ENCODE measurements around the gene CHST8.
A peak's percentile ranks its signal among the peaks of the same experiment; 100 is the strongest.

Gene CHST8

GRCh38 chr19:33773704-33774624 lies 152.2 kb downstream of the CHST8 start:
- DNase-seq: no peak

GRCh38 chr19:33774751-33775150 lies 153.0 kb downstream of the CHST8 start:
- DNase-seq: no peak

GRCh38 chr19:33775731-33776487 lies 154.2 kb downstream of the CHST8 start:
- no peak for DNase-seq

- DNase-seq: no peak
Measured at GRCh38 chr19:33777351-33777750, 155.6 kb downstream of the CHST8 start.

GRCh38 chr19:33777753-33778088 lies 156.0 kb downstream of the CHST8 start:
- no peak for DNase-seq

- DNase-seq: peak; percentile 59
Measured at GRCh38 chr19:33778089-33778791, 156.5 kb downstream of the CHST8 start.

- no peak for DNase-seq
Measured at GRCh38 chr19:33779849-33780248, 158.1 kb downstream of the CHST8 start.

GRCh38 chr19:33780251-33780650 lies 158.5 kb downstream of the CHST8 start:
- DNase-seq: no peak

- DNase-seq: no peak
Measured at GRCh38 chr19:33780746-33781145, 159.0 kb downstream of the CHST8 start.

- DNase-seq: no peak
Measured at GRCh38 chr19:33781415-33781935, 159.7 kb downstream of the CHST8 start.

- no peak for DNase-seq
Measured at GRCh38 chr19:33781996-33782395, 160.2 kb downstream of the CHST8 start.

GRCh38 chr19:33784432-33784831 lies 162.7 kb downstream of the CHST8 start:
- DNase-seq: no peak

GRCh38 chr19:33785795-33786194 lies 164.0 kb downstream of the CHST8 start:
- no peak for DNase-seq

GRCh38 chr19:33788676-33789075 lies 166.9 kb downstream of the CHST8 start:
- DNase-seq: no peak

GRCh38 chr19:33789344-33789743 lies 167.6 kb downstream of the CHST8 start:
- no peak for DNase-seq

GRCh38 chr19:33794683-33795369 lies 173.1 kb downstream of the CHST8 start:
- DNase-seq: no peak

- DNase-seq: peak; percentile 55
Measured at GRCh38 chr19:33795370-33796163, 173.8 kb downstream of the CHST8 start.

GRCh38 chr19:33796164-33796875 lies 174.6 kb downstream of the CHST8 start, which contains the start of gene KCTD15:
Gene KCTD15 (plus strand): TSS chr19:33796870. CDS start chr19:33800455, 3,585 bp downstream.
- peak; percentile 47 for DNase-seq

- DNase-seq: no peak
Measured at GRCh38 chr19:33797802-33798671, 176.3 kb downstream of the CHST8 start.

- no peak for DNase-seq
Measured at GRCh38 chr19:33798681-33799111, 176.9 kb downstream of the CHST8 start.
